GM12892 (cell line): ENCODE data around the gene RPL13A.
"Not testable (repeated sequence)": the region's sequence is repeated elsewhere in the genome, so short reads cannot be mapped to it uniquely, and the experiment has no call there.

Experiments used
- POLR2A ChIP-seq: IDR thresholded peaks from 2 replicates; pipeline ENCODE4 v1.6.1; 2011; ENCODE audit warnings: low read depth, low read length, control low read depth
- POLR2AphosphoS5 ChIP-seq: IDR thresholded peaks from 2 replicates; pipeline ENCODE4 v1.6.1; 2011; ENCODE audit warnings: low read depth, low read length, control low read depth
- TAF1 ChIP-seq: IDR thresholded peaks from 2 replicates; pipeline ENCODE4 v1.6.1; 2011; ENCODE audit warnings: low read depth, mild to moderate bottlenecking, control low read depth, low read length, borderline replicate concordance

- TF ChIP-seq TAF1, POLR2A, POLR2AphosphoS5: not testable (repeated sequence)
Measured at GRCh38 chr19:49473501-49473867, 13.9 kb upstream of the RPL13A start.
